IPS-15b (cell line): Measurements from ENCODE around the gene GALNT8.

Experiments
- H3K27me3 ChIP-seq: one replicate; pipeline ENCODE4 v1.6.1; 2013; ENCODE audit warnings: low read length; ENCODE audit not compliant: control insufficient read depth, insufficient read depth
- H3K36me3 ChIP-seq: one replicate; pipeline ENCODE4 v1.6.1; 2013; ENCODE audit warnings: low read length; ENCODE audit not compliant: control insufficient read depth, insufficient read depth
- H3K4me1 ChIP-seq: one replicate; pipeline ENCODE4 v1.6.1; 2013; ENCODE audit warnings: mild to moderate bottlenecking, low read length; ENCODE audit not compliant: control insufficient read depth, insufficient read depth
- H3K4me3 ChIP-seq: one replicate; pipeline ENCODE4 v1.5.1; 2013; ENCODE audit warnings: low read depth, low read length
- H3K9ac ChIP-seq: one replicate; pipeline ENCODE4 v1.6.1; 2013; ENCODE audit warnings: low read depth, mild to moderate bottlenecking, low read length
- H3K9me3 ChIP-seq: one replicate; pipeline ENCODE4 v1.6.1; 2013; ENCODE audit warnings: mild to moderate bottlenecking, low read length; ENCODE audit not compliant: control insufficient read depth, insufficient read depth

Gene GALNT8

GRCh38 chr12:4780641-4781611, 60.7 kb downstream of the GALNT8 start:
- H3K4me3 ChIP-seq = no peak overlapping the region
- H3K9me3 ChIP-seq = no peaks in the 10 kb centered on the region
- no peak overlapping the region for H3K9ac ChIP-seq
- no peaks in the 10 kb centered on the region for H3K36me3 ChIP-seq
- no peaks in the 10 kb centered on the region for H3K27me3 ChIP-seq
- no peaks in the 10 kb centered on the region for H3K4me1 ChIP-seq

GRCh38 chr12:4784404-4785054, 64.3 kb downstream of the GALNT8 start:
- no peaks in the 10 kb centered on the region for H3K27me3 ChIP-seq
- no peaks in the 10 kb centered on the region for H3K36me3 ChIP-seq

GRCh38 chr12:4786795-4787194, 66.6 kb downstream of the GALNT8 start:
- Histone ChIP-seq H3K9me3 (no peaks in the 10 kb centered on the region), H3K4me1 (no peaks in the 10 kb centered on the region), H3K36me3 (no peaks in the 10 kb centered on the region), H3K27me3 (no peaks in the 10 kb centered on the region), H3K4me3 (no peak overlapping the region), H3K9ac (no peak overlapping the region)

More at GRCh38 chr12:4784404-4785054, 64.3 kb downstream of the GALNT8 start:
- Histone ChIP-seq H3K9ac (no peak overlapping the region), H3K9me3 (no peaks in the 10 kb centered on the region), H3K4me1 (no peaks in the 10 kb centered on the region), H3K4me3 (no peak overlapping the region)

- no peak overlapping the region for H3K4me3 ChIP-seq
- H3K9ac ChIP-seq = no peak overlapping the region
- no peaks in the 10 kb centered on the region for H3K27me3 ChIP-seq
- H3K9me3 ChIP-seq = no peaks in the 10 kb centered on the region
- no peaks in the 10 kb centered on the region for H3K36me3 ChIP-seq
- no peaks in the 10 kb centered on the region for H3K4me1 ChIP-seq
These were observed 67.8 kb downstream of the GALNT8 start for GRCh38 chr12:4787965-4788364.

- H3K36me3 ChIP-seq = no peaks in the 10 kb centered on the region
- H3K9me3 ChIP-seq = no peaks in the 10 kb centered on the region
- H3K4me3 ChIP-seq = no peak overlapping the region
- no peaks in the 10 kb centered on the region for H3K4me1 ChIP-seq
- no peaks in the 10 kb centered on the region for H3K27me3 ChIP-seq
- no peak overlapping the region for H3K9ac ChIP-seq
These were observed 69.6 kb downstream of the GALNT8 start for GRCh38 chr12:4789776-4790175.

GRCh38 chr12:4791497-4791896, 71.3 kb downstream of the GALNT8 start:
- H3K4me1 ChIP-seq = no peaks in the 10 kb centered on the region
- no peaks in the 10 kb centered on the region for H3K9me3 ChIP-seq
- no peaks in the 10 kb centered on the region for H3K36me3 ChIP-seq
- H3K27me3 ChIP-seq = no peaks in the 10 kb centered on the region
- H3K4me3 ChIP-seq = no peak overlapping the region
- no peak overlapping the region for H3K9ac ChIP-seq

- no peaks in the 10 kb centered on the region for H3K9me3 ChIP-seq
- H3K4me3 ChIP-seq = no peak overlapping the region
- H3K27me3 ChIP-seq = peaks cover 2% of the 10 kb centered on the region
- no peak overlapping the region for H3K9ac ChIP-seq
- no peaks in the 10 kb centered on the region for H3K36me3 ChIP-seq
- no peaks in the 10 kb centered on the region for H3K4me1 ChIP-seq
These were observed 74.3 kb downstream of the GALNT8 start for GRCh38 chr12:4794491-4794890.

- Histone ChIP-seq H3K9ac (no peak overlapping the region), H3K9me3 (no peaks in the 10 kb centered on the region), H3K4me3 (no peak overlapping the region), H3K27me3 (peaks cover 2% of the 10 kb centered on the region), H3K36me3 (no peaks in the 10 kb centered on the region), H3K4me1 (no peaks in the 10 kb centered on the region)
These were observed 76.0 kb downstream of the GALNT8 start for GRCh38 chr12:4796216-4796615.

- Histone ChIP-seq H3K9me3 (no peaks in the 10 kb centered on the region), H3K36me3 (no peaks in the 10 kb centered on the region), H3K4me3 (no peak overlapping the region), H3K9ac (no peak overlapping the region), H3K27me3 (peaks cover 2% of the 10 kb centered on the region), H3K4me1 (no peaks in the 10 kb centered on the region)
These were observed 76.7 kb downstream of the GALNT8 start for GRCh38 chr12:4796694-4797482.

- Histone ChIP-seq H3K4me1 (no peaks in the 10 kb centered on the region), H3K9me3 (no peaks in the 10 kb centered on the region), H3K36me3 (no peaks in the 10 kb centered on the region), H3K9ac (no peak overlapping the region), H3K4me3 (no peak overlapping the region), H3K27me3 (peaks cover 2% of the 10 kb centered on the region)
These were observed 80.4 kb downstream of the GALNT8 start for GRCh38 chr12:4800555-4800954.

- peaks cover 19% of the 10 kb centered on the region for H3K27me3 ChIP-seq
- H3K9me3 ChIP-seq = no peaks in the 10 kb centered on the region
- H3K36me3 ChIP-seq = no peaks in the 10 kb centered on the region
- H3K4me1 ChIP-seq = no peaks in the 10 kb centered on the region
- no peak overlapping the region for H3K4me3 ChIP-seq
- H3K9ac ChIP-seq = no peak overlapping the region
These were observed 82.6 kb downstream of the GALNT8 start for GRCh38 chr12:4802841-4803240.
